NCI-H187 (cell line): ENCODE data around the gene GNAZ.
A peak's percentile ranks its signal among the peaks of the same experiment; 100 is the strongest.

Source experiments
- DNase-seq, 2 experiments: peaks; one replicate each; lab custom pipeline; 2025; lab: John Stamatoyannopoulos, UW

The GNAZ gene

DNA sequence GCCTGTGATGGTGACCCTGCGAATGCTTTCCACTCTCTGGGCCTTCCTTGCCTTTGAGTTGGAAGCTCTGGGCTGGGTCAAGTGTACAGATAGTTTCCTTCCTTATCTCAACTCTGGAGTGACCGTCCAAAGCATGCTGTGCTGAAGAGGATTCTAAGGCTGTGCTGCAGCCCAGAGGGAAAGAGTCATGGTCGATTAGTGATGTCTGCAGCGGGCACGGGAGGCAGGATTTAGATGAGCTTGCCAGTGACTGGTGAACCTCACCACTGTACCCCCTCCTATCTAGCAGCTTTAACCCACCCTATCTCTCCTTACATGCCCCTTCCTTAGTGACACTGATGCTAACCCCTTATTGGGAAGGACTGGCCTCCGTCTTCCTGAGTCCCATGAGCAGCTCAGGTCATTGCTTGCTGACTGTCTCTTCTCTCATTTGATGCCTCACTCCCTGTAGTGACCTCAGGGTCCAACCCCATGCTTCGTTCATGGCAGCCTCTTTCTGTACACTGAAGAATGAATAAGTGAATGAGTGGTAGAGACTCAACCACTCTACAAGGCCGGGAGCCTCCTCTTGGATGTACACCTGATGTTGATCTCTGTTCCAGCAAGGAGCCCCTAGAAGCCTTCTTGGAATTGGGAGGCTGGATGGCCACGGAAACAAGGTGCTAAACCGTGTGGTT is 6.7 kb downstream of the GNAZ start:
- DNase-seq = no peak

DNA sequence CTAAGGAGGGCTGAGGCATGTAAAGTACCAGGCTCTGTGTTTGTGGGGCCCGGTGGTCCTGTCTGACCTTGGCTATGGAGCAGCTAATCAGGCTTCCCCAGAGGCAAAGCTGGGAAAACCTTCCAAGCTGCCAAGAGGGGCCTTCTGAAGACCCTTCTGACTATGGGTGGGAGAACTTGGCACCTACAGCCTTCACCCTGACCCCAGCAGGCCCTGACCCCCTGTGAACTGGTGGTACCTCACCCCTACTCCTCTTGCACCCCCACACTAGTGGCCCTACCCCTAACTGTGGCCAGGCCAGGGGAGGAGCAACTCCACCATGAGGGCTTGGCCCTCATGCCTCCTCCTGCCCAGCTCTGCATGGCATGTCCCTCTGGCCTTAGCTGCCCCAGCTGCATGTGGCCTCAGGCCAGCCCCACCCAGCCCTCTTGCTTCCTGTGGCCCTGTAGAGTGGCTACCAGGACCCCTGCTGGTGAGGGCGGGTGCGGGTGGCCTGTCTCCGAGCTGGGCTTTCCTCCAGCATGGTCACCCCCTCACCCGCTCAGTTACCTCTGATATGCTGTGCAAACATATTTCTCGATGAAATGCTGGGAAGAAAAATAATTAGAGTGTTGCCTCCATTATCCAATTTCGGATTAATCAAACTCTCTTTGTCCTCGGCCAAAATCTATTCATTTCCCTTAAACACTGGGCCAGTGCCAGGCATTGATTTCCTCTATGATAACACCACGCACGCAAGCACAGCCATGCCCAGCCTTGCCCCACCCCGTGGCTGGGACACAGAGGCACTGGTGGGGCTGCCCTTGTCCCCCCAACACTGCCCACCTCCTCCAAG is 7.5 kb downstream of the GNAZ start:
- DNase-seq = no peak

DNA sequence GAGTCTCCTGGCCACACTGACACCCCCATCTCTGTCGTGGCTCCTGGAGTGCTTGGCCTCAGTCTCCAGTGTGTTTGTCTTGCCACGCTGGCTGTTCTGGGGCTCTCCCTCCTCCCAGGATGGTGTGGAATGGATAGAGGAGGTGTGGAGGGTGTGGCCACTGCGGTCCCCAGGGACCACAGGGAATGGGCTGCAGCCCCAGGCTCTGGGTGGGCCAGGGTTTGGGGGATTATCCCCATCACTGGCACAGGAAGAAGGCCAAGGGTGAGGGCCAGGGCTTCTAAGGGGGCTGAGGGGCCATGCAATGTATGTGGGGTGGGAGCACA is 8.1 kb downstream of the GNAZ start:
- DNase-seq = no peak

DNA sequence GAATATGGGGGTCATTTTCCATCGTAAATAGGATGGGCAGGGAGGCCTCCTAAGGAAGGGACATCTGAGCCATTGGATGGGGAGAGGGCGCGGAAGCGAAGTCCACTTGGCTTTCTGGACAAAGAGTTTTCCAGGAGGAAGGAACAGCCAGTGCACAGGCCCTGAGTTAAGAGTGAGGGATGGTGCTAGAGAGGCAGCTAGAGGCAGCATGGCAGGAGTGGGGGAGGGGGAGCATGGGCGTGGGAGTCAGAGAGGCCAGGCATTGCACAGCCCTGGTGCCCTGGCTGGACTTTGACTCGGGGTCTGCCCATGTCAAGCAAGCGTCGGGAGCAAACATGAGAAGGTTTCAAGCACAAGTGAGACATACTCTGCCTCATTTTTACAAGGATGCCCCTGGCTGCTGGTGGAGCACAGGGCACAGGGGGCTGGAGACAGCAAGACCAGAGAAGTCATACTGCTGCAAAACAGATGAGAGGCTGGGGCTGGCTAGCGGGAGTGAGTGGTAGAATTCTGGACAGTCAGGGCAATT is 9.0 kb downstream of the GNAZ start:
- DNase-seq = no peak

DNA sequence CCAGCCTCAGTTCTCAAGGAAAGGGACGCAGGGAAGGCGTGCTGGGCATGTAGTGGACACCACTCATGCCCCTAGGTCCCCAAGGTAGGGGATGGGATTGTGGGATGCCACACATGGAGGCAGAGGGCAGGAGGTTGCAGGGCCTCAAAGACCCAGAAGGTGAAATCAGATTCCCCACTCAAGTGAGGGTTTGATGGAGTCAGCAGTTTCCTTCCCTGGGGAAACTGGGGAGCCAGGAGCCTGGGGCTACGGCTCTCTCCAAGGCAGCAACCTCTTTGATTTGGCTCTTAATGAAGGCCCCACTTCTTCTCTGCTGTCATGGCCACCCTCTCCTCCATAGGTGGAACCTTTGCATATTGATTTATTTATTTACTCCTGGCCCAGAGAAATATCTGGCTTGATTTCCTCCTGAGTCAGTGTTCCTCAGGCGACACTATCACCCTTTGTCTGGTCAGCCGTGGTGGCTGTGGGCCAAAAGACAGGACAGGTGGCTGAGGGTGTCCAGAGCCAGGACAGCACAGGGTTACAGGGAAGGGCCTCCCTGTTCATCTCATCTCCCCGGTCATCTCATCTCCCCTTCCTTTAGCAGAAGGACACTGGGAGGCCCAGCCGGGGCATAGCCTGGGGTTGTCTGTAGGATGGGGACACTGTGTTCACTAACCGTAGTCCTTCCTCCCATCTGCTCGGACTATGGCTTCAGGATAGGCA is 9.6 kb downstream of the GNAZ start:
- DNase-seq = no peak

- DNase-seq = no peak
Observed at GRCh38 chr22:23080613-23081290, 10.4 kb downstream of the GNAZ start.

- DNase-seq = no peak
Observed at GRCh38 chr22:23082534-23083314, 12.4 kb downstream of the GNAZ start.

DNA sequence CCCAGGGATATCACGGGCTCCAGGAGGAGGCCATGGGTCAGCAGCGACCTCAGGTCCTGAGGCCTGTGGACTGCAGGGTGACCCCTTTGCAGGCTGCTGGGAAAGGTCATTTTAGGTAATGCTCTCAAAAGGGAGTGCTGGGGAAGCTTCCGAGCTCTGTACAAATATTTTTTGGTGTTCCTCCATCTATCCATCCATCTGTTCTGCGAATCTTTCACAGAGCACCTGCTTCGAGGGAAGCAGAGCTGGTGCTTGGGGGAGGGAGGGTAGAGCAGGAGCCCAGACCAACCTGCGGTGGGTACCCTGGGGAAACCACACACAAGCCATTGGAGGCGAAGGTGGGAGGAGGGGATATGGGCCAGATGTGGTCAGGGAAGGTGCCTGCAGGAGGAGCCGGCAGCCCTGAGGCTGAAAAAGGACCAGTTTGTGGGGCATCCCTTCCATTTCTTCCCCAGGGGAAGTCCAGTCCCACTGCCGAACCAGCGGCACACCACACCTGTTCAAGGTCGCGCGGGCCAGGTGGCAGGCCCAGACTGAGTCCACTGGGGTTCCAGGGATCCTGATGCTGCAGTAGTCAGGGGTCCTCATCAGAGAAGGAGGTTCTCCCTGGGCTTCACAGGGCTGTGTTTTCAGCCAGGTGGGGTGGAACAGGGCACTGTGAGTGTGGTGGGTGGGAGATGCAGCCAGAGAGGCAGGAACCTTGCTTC is 13.1 kb downstream of the GNAZ start:
- DNase-seq = no peak

- peak in 1 of 2 experiments; percentile 45 for DNase-seq
Observed at GRCh38 chr22:23084453-23085350, 14.4 kb downstream of the GNAZ start.

GRCh38 chr22:23085351-23085671 is 15.0 kb downstream of the GNAZ start:
- no peak for DNase-seq

- DNase-seq = no peak
Observed at GRCh38 chr22:23085785-23086184, 15.5 kb downstream of the GNAZ start.

DNA sequence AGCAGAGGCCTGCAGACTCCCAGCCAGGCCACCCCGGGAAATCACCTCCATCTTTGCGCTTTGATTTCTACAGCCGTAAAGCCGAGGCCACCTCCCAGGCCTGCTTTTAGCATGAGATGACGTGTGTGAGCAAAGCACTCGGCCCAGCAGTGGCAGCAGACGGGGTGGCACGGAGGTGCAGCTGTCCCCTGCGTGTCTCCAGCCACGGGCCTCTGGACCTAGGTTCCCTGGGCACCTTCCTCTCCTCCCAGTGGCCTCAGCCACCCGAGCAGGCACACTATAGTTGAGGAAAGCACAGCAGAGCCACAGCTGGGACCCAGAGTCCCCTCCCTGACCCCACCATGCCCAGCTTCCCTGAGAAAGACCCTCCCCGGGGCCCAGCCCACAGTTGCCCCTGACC is 15.9 kb downstream of the GNAZ start:
- DNase-seq = no peak

GRCh38 chr22:23086787-23087186 is 16.5 kb downstream of the GNAZ start:
- DNase-seq = no peak

DNA sequence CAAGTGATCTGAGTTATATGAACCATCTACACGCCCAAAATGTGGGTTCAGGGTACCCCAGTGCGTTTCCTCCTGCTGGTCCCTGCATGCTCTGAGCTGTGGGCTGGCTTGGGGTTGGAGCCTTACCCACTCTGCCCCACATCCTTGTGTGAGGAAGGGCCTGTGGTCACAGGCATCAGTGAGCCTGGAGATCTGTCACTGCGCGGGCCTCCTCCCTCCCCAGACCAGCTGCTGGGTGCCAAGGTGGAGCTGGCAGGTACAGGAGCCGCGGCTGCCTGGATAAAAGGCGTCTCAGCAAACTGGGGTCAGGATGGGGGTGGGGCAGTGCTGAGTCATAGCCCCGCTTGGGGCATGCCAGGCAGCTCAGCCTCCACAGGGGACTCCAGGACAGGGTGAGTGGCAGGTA is 17.9 kb downstream of the GNAZ start:
- no peak for DNase-seq

DNA sequence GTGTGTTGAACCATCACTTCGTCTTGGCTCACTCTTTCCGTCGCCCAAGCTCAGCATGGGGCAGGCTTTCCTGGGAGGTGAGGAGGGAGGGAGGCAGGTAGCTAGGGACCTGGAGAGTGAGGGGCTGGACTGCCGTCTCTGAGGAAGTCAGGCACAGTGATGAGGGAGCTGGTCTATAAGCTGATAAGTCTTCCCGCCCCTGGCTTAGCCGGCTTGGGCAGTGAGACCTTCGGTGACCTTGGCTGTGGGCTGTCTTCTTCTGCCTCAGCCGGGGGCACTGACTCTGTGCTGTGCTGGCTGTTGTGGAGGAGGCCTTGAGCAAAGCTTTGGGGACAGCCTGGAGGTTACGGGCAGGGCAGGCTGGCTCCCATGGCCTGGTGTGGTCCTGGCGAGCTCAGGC is 18.7 kb downstream of the GNAZ start:
- DNase-seq = no peak

GRCh38 chr22:23089633-23090456 is 19.5 kb downstream of the GNAZ start:
- DNase-seq = no peak

- DNase-seq = no peak
Observed at GRCh38 chr22:23090457-23090835, 20.1 kb downstream of the GNAZ start.

GRCh38 chr22:23091760-23092159 is 21.4 kb downstream of the GNAZ start:
- DNase-seq = no peak
